H1 (cell line): ENCODE measurements around the gene RPL23.

Experiments used
- BRCA1 ChIP-seq: IDR thresholded peaks from 2 replicates; pipeline ENCODE4 v1.6.1; 2012; ENCODE audit warnings: low read depth, low read length, improper control_type of control experiment
- NRF1 ChIP-seq: IDR thresholded peaks from 2 replicates; pipeline ENCODE4 v1.6.1; 2011; ENCODE audit warnings: mild to moderate bottlenecking, low read depth, low read length, improper control_type of control experiment
- POLR2A ChIP-seq, 2 experiments: IDR thresholded peaks; 1 replicate in 1 of 2; 2 replicates in 1 of 2; pipeline ENCODE4 v1.6.1; 2011; ENCODE audit warnings: low read depth in 2 of 2, low read length in 2 of 2, mild to moderate bottlenecking in 2 of 2; ENCODE audit errors: control extremely low read depth in 1 of 2
- SUZ12 ChIP-seq: fragments of 200-600 bp; sonication (generic); IDR thresholded peaks from 2 replicates; pipeline ENCODE4 v1.6.1; 2012; ENCODE audit warnings: mild to moderate bottlenecking, inconsistent platforms, low read length, moderate library complexity, mixed read lengths
- TF ChIP-seq, protein P1 (sequence below), 3 experiments: IDR thresholded peaks; 1 replicate in 2 of 3; 2 replicates in 1 of 3; pipeline versions ENCODE4 v1.5.1 to v1.6.1; 2011; ENCODE audit warnings: low read length in 3 of 3, mild to moderate bottlenecking in 3 of 3, inconsistent platforms in 2 of 3, low read depth in 1 of 3, moderate library complexity in 1 of 3; ENCODE audit not compliant: insufficient read depth in 1 of 3; ENCODE audit errors: control extremely low read depth in 1 of 3

GRCh38 chr17:38800237-38800760, 53.2 kb downstream of the RPL23 start:
- TF ChIP-seq, protein P1, sequence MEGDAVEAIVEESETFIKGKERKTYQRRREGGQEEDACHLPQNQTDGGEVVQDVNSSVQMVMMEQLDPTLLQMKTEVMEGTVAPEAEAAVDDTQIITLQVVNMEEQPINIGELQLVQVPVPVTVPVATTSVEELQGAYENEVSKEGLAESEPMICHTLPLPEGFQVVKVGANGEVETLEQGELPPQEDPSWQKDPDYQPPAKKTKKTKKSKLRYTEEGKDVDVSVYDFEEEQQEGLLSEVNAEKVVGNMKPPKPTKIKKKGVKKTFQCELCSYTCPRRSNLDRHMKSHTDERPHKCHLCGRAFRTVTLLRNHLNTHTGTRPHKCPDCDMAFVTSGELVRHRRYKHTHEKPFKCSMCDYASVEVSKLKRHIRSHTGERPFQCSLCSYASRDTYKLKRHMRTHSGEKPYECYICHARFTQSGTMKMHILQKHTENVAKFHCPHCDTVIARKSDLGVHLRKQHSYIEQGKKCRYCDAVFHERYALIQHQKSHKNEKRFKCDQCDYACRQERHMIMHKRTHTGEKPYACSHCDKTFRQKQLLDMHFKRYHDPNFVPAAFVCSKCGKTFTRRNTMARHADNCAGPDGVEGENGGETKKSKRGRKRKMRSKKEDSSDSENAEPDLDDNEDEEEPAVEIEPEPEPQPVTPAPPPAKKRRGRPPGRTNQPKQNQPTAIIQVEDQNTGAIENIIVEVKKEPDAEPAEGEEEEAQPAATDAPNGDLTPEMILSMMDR (IDR thresholded peaks at IDR 0.05; ENCODE audit: control extremely low read depth in 1 of 3, insufficient read depth in 1 of 3, low read depth in 1 of 3, low read length in 3 of 3), result no peak
- TF ChIP-seq SUZ12, result no peak
- no peak for TF ChIP-seq POLR2A (IDR thresholded peaks at IDR 0.05; ENCODE audit: control extremely low read depth in 1 of 2, low read depth in 2 of 2, low read length in 2 of 2)
- no peak for TF ChIP-seq BRCA1
- TF ChIP-seq NRF1, result no peak
